DOHH2 (cell line): Measurements from ENCODE around the gene VSTM1.

Experiments used
- H3F3A ChIP-seq: fragments of 200-600 bp; sonication (generic), shearing (Covaris generic); 2 replicates; pipeline ENCODE4 v1.6.0; 2016; ENCODE audit warnings: antibody characterized with exemption, mild to moderate bottlenecking; ENCODE audit not compliant: control insufficient read depth, insufficient read depth
- H3K27ac ChIP-seq: fragments of 200-600 bp; sonication (generic); 2 replicates; pipeline ENCODE4 v1.5.1; 2014; ENCODE audit warnings: low read depth, mild to moderate bottlenecking, low read length, moderate library complexity
- H3K27me3 ChIP-seq: fragments of 200-600 bp; sonication (generic); 2 replicates; pipeline ENCODE4 v1.6.1; 2014; ENCODE audit warnings: mild to moderate bottlenecking, low read length, mixed read lengths; ENCODE audit not compliant: control insufficient read depth
- H3K36me3 ChIP-seq: fragments of 200-600 bp; sonication (generic); 2 replicates; pipeline ENCODE4 v1.6.1; 2014; ENCODE audit warnings: mild to moderate bottlenecking, low read length, moderate library complexity, mixed read lengths; ENCODE audit not compliant: control insufficient read depth
- H3K4me1 ChIP-seq: fragments of 200-600 bp; sonication (generic); 2 replicates; pipeline ENCODE4 v1.6.1; 2014; ENCODE audit warnings: mild to moderate bottlenecking, low read length, mixed read lengths; ENCODE audit not compliant: control insufficient read depth
- H3K4me2 ChIP-seq: fragments of 200-600 bp; sonication (generic); 2 replicates; pipeline ENCODE4 v1.6.0; 2014; ENCODE audit warnings: mild to moderate bottlenecking, low read length, moderate library complexity
- H3K4me3 ChIP-seq: fragments of 200-600 bp; sonication (generic); 2 replicates; pipeline ENCODE4 v1.5.1; 2014; ENCODE audit warnings: mild to moderate bottlenecking, low read length, mixed read lengths
- H3K79me2 ChIP-seq: fragments of 200-600 bp; sonication (generic); 2 replicates; pipeline ENCODE4 v1.6.1; 2014; ENCODE audit warnings: mild to moderate bottlenecking, low read length, mixed read lengths; ENCODE audit not compliant: control insufficient read depth
- H3K9me2 ChIP-seq: fragments of 200-600 bp; sonication (generic); replicated peaks from 2 replicates; pipeline ENCODE4 v1.6.1; 2014; ENCODE audit warnings: mild to moderate bottlenecking, low read length, mixed read lengths; ENCODE audit not compliant: control insufficient read depth
- H3K9me3 ChIP-seq: fragments of 200-600 bp; sonication (generic); 2 replicates; pipeline ENCODE4 v1.6.1; 2014; ENCODE audit warnings: antibody characterized with exemption, low read length, mixed read lengths; ENCODE audit not compliant: control insufficient read depth, insufficient read depth
- H4K20me1 ChIP-seq: fragments of 200-600 bp; sonication (generic); 2 replicates; pipeline ENCODE4 v1.6.0; 2014; ENCODE audit warnings: low read depth, mild to moderate bottlenecking, antibody characterized with exemption, low read length, moderate library complexity; ENCODE audit not compliant: control insufficient read depth, insufficient read depth
- EZH2phosphoT487 ChIP-seq: fragments of 200-600 bp; sonication (generic); IDR thresholded peaks from 2 replicates; pipeline ENCODE4 v1.6.1; 2017; ENCODE audit warnings: borderline replicate concordance, mild to moderate bottlenecking, antibody characterized with exemption, low read length, moderate library complexity, mixed read lengths
- TF ChIP-seq, protein P1 (sequence below): fragments of 200-600 bp; sonication (generic); IDR thresholded peaks from one replicate; pipeline ENCODE4 v1.5.1; 2014; ENCODE audit warnings: antibody characterized with exemption, mild to moderate bottlenecking, low read depth, low read length; ENCODE audit not compliant: poor library complexity, severe bottlenecking

VSTM1 gene

DNA sequence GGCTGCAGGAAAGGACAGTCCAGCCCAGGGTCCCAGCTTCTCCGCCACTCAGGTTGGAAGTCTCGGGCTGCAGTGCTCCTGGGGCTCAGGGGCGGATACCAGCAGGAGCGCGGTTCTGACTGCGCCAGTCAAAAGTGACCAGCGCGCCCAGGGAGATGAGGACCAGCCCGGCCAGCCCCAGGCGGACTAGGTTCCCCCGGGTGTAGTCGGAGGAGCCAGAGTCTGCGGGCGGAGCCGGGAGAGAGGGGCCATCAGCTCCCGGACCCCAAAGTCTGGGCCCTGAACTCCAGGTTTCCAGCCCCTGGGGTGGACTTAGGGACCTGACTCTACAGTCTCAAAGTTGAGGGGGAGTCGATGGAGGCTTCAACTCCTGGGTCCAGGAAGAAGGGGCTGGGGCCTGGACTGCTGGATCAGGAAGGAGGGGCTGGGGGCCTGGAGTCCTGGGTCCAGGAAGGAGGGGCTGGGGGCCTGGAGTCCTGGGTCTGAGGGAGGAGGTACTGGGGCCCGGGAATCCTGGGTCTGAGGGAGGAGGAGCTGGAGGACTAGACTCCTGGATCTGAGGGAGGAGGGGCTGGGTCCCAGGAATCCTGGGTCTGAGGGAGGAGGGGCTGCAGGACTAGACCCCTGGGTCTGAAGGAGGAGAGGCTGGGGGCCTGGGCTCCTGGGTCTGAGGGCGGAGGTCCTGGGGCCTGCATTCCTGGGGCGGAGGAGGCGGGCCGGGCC lies 31.6 kb upstream of the VSTM1 start:
- no peaks in the 10 kb centered on the region for H3K79me2 ChIP-seq
- no peaks in the 10 kb centered on the region for H3K9me2 ChIP-seq
- peaks cover 3% of the 10 kb centered on the region; the same call in 1 of the 2 replicates for H3F3A ChIP-seq
- H3K27me3 ChIP-seq = no peaks in the 10 kb centered on the region
- TF ChIP-seq, protein P1, sequence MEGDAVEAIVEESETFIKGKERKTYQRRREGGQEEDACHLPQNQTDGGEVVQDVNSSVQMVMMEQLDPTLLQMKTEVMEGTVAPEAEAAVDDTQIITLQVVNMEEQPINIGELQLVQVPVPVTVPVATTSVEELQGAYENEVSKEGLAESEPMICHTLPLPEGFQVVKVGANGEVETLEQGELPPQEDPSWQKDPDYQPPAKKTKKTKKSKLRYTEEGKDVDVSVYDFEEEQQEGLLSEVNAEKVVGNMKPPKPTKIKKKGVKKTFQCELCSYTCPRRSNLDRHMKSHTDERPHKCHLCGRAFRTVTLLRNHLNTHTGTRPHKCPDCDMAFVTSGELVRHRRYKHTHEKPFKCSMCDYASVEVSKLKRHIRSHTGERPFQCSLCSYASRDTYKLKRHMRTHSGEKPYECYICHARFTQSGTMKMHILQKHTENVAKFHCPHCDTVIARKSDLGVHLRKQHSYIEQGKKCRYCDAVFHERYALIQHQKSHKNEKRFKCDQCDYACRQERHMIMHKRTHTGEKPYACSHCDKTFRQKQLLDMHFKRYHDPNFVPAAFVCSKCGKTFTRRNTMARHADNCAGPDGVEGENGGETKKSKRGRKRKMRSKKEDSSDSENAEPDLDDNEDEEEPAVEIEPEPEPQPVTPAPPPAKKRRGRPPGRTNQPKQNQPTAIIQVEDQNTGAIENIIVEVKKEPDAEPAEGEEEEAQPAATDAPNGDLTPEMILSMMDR = no peak
- no peak for TF ChIP-seq EZH2phosphoT487
- H3K9me3 ChIP-seq = peaks cover 3% of the 10 kb centered on the region; the same call in 1 of the 2 replicates
- H3K36me3 ChIP-seq = no peaks in the 10 kb centered on the region
- peaks cover 17% of the 10 kb centered on the region for H3K4me1 ChIP-seq
- peak overlapping the region; percentile 92; the same call in 1 of the 2 replicates for H3K4me3 ChIP-seq
- H3K27ac ChIP-seq = no peak overlapping the region
- H3K4me2 ChIP-seq = peak overlapping the region; percentile 100
- no peaks in the 10 kb centered on the region for H4K20me1 ChIP-seq

DNA sequence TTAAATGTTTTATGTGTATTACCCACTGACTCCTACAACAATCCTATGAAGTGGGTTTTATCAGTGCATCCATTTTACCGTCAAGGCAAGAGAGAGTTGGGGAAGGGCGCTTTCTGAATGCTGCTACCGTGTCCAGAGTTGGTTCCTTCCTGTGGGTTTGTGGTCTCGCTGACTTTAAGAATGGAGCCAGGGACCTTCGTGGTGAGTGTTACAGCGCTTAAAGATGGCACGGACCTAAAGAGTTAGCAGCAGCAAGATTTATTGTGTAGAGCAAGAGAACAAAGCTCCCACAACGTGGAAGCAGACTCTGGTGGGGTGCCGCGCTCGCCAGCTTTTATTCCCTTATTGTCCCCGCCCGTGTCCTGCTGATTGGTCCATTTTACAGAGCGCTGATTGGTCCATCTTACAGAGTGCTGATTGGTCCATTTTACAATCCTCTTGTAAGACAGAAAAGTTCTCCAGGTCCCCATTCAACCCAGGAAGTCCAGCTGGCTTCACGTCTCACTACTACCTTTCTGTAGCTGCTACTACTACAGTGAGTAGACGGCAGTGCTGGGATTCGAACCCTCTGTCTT lies 30.8 kb upstream of the VSTM1 start:
- no peak overlapping the region for H3K4me2 ChIP-seq
- TF ChIP-seq EZH2phosphoT487 = no peak
- TF ChIP-seq, protein P1 = no peak
- H3K4me1 ChIP-seq = peaks cover 17% of the 10 kb centered on the region
- peaks cover 3% of the 10 kb centered on the region; the same call in 1 of the 2 replicates for H3F3A ChIP-seq
- no peak overlapping the region for H3K4me3 ChIP-seq
- no peaks in the 10 kb centered on the region for H3K9me2 ChIP-seq
- no peaks in the 10 kb centered on the region for H3K36me3 ChIP-seq
- H4K20me1 ChIP-seq = no peaks in the 10 kb centered on the region
- peaks cover 3% of the 10 kb centered on the region; the same call in 1 of the 2 replicates for H3K9me3 ChIP-seq
- H3K27ac ChIP-seq = no peak overlapping the region
- H3K27me3 ChIP-seq = no peaks in the 10 kb centered on the region
- no peaks in the 10 kb centered on the region for H3K79me2 ChIP-seq

DNA sequence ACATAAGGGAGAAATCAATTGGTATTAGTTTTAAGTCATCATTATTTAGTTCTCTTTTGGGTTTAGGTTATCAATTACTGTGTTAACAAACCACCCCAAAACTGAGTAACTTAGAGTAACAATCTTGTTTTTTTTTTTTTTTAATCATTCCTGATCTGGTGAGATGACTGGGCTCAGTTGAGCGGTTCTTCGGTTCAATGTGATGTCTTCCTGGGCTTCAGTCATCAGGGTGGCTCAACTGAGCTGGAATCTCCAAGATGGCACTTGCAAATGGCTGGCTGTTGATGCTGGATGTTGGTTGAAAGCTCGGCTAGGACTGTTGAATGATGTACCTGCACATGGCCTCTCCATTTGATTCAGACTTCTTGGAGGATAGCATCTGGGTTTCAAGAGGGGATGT lies 20.7 kb upstream of the VSTM1 start:
- Histone ChIP-seq H3K9me2 (no peaks in the 10 kb centered on the region), H3K36me3 (no peaks in the 10 kb centered on the region), H3K4me1 (no peaks in the 10 kb centered on the region), H3K4me3 (no peak overlapping the region), H3K4me2 (no peak overlapping the region), H3K27ac (no peak overlapping the region), H3K79me2 (no peaks in the 10 kb centered on the region), H3K27me3 (no peaks in the 10 kb centered on the region), H3F3A (no peaks in the 10 kb centered on the region), H3K9me3 (peaks cover 6% of the 10 kb centered on the region; the same call in 1 of the 2 replicates), H4K20me1 (no peaks in the 10 kb centered on the region)
- TF ChIP-seq EZH2phosphoT487 = no peak
- TF ChIP-seq, protein P1 = no peak
